Neural progenitor cell (in vitro differentiated cells): ENCODE data around the gene CEACAM3.

Experiments used
- EZH2phosphoT487 ChIP-seq: fragments of 200-600 bp; sonication (generic); IDR thresholded peaks from 2 replicates; pipeline ENCODE4 v1.6.1; 2017; ENCODE audit warnings: antibody characterized with exemption
- TF ChIP-seq, protein P1 (sequence below): fragments of 200-600 bp; sonication (generic); IDR thresholded peaks from 2 replicates; pipeline ENCODE4 v1.5.1; 2017; ENCODE audit warnings: antibody characterized with exemption, mild to moderate bottlenecking

DNA sequence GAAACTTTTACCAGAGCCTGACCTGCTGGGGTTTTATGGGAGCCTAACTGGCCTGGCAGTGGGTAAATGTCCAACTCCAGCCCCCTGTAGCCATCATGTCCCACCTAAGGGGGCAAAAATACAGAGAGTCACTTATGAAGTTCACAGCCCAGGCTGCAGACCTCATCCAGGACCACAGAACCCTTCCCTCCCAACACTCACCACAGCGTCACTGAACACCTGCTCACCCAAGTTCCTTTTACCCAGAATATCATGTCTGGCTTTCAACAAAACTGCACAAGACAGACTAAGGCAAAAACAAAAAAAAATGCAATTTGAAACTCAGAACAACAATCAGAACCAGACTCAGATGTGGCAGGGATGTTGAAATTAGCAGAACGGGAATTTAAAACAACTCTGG is 6.4 kb downstream of the CEACAM3 start:
- TF ChIP-seq, protein P1, sequence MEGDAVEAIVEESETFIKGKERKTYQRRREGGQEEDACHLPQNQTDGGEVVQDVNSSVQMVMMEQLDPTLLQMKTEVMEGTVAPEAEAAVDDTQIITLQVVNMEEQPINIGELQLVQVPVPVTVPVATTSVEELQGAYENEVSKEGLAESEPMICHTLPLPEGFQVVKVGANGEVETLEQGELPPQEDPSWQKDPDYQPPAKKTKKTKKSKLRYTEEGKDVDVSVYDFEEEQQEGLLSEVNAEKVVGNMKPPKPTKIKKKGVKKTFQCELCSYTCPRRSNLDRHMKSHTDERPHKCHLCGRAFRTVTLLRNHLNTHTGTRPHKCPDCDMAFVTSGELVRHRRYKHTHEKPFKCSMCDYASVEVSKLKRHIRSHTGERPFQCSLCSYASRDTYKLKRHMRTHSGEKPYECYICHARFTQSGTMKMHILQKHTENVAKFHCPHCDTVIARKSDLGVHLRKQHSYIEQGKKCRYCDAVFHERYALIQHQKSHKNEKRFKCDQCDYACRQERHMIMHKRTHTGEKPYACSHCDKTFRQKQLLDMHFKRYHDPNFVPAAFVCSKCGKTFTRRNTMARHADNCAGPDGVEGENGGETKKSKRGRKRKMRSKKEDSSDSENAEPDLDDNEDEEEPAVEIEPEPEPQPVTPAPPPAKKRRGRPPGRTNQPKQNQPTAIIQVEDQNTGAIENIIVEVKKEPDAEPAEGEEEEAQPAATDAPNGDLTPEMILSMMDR, result no peak
- TF ChIP-seq EZH2phosphoT487, result no peak
